ENCODE data around the gene PRG2. TPM values are rescaled to one million over a fixed set of nuclear protein-coding genes. Genes with fewer than 3 reads are reported as not detected.

PRG2 gene
- total RNA-seq, 1 experiment from 2014 or later: not detected

GRCh38 chr11:57353446-57353845, 37.0 kb downstream of the PRG2 start:
- intact Hi-C loops (cut with micrococcal nuclease; ENCODE audit: unreplicated experiment) (no loop called here), in situ Hi-C loops (cut with HindIII; ENCODE audit: low pct_unique_long_range_greater_than_20kb, low sequenced_read_pairs) (no loop called here)

DNA sequence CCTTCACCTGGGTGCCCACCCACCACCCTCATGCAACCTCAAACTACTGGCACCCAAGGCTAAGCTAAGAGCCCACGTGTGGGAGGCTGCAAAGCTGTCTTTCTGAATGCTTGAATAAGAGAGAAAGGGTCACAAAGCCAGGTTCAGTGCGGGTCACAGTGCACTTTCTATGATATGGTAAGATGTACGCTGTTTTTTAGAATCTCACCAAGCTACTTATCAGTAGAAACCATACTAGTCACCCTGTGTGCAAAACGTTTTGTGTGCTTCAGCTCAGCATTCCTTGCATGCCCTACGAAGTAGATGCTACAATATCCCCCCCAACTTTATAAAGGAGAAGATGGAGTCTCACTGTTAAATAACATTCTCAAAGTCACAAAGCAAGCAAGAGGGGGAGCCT, 37.4 kb downstream of the PRG2 start:
- ChIA-PET CTCF (interaction anchor here (0.6 kb wide), 1 partner anchor 113 kb away, joined by 3 read pairs; no protein-coding TSS in a partner anchor), POLR2A (no interaction called here)
- no TSS peak for BruUV-seq (replicated peaks)
- Histone ChIP-seq H3K36me3 (ENCODE audit: control insufficient read depth, insufficient read depth, low read length) (no peaks in the 10 kb centered on the region), H3K4me3 (ENCODE audit: low read depth in 2 of 2, low read length in 2 of 2) (no peak overlapping the region), H3K4me1 (ENCODE audit: control insufficient read depth, insufficient read depth, low read length) (no peaks in the 10 kb centered on the region), H3K27ac (ENCODE audit: low read length) (no peak overlapping the region), H3K27me3 (ENCODE audit: control insufficient read depth, insufficient read depth, low read length) (no peaks in the 10 kb centered on the region), H3K9me3 (ENCODE audit: control insufficient read depth, insufficient read depth, low read depth, low read length) (0 out of 2 replicates have a peak, but pooled peaks cover 3% of the 10 kb centered on the region)
- no peak for ATAC-seq
- DNase-seq (ENCODE audit: low read depth, low spot score): no peak
- TF ChIP-seq SIN3A (IDR thresholded peaks at IDR 0.05; ENCODE audit: borderline replicate concordance, insufficient read depth, low read depth, low read length) (no peak), POLR2AphosphoS5 (IDR thresholded peaks at IDR 0.05; ENCODE audit: low read depth, low read length) (no peak), REST (IDR thresholded peaks at IDR 0.05; ENCODE audit: insufficient read depth in 1 of 2, low read depth in 2 of 2, low read length in 1 of 2) (no peak)
- intact Hi-C loops (cut with micrococcal nuclease; ENCODE audit: unreplicated experiment): no loop called here
- in situ Hi-C loops (cut with HindIII; ENCODE audit: low pct_unique_long_range_greater_than_20kb, low sequenced_read_pairs): no loop called here

More at GRCh38 chr11:57353446-57353845, 37.0 kb downstream of the PRG2 start:
- Histone ChIP-seq H3K36me3 (ENCODE audit: control insufficient read depth, insufficient read depth, low read length) (no peaks in the 10 kb centered on the region), H3K4me1 (ENCODE audit: control insufficient read depth, insufficient read depth, low read length) (no peaks in the 10 kb centered on the region), H3K9me3 (ENCODE audit: control insufficient read depth, insufficient read depth, low read depth, low read length) (0 out of 2 replicates have a peak, but pooled peaks cover 3% of the 10 kb centered on the region), H3K4me3 (ENCODE audit: low read depth in 2 of 2, low read length in 2 of 2) (no peak overlapping the region), H3K27me3 (ENCODE audit: control insufficient read depth, insufficient read depth, low read length) (no peaks in the 10 kb centered on the region), H3K27ac (ENCODE audit: low read length) (no peak overlapping the region)
- ATAC-seq (no peak), DNase-seq (ENCODE audit: low read depth, low spot score) (no peak)
- no peak for TF ChIP-seq REST (IDR thresholded peaks at IDR 0.05; ENCODE audit: insufficient read depth in 1 of 2, low read depth in 2 of 2, low read length in 1 of 2)
- TF ChIP-seq POLR2AphosphoS5 (IDR thresholded peaks at IDR 0.05; ENCODE audit: low read depth, low read length): no peak
- no peak for TF ChIP-seq TCF7L2 (IDR thresholded peaks at IDR 0.05; ENCODE audit: low read depth, low read length)
- TF ChIP-seq, protein P1, sequence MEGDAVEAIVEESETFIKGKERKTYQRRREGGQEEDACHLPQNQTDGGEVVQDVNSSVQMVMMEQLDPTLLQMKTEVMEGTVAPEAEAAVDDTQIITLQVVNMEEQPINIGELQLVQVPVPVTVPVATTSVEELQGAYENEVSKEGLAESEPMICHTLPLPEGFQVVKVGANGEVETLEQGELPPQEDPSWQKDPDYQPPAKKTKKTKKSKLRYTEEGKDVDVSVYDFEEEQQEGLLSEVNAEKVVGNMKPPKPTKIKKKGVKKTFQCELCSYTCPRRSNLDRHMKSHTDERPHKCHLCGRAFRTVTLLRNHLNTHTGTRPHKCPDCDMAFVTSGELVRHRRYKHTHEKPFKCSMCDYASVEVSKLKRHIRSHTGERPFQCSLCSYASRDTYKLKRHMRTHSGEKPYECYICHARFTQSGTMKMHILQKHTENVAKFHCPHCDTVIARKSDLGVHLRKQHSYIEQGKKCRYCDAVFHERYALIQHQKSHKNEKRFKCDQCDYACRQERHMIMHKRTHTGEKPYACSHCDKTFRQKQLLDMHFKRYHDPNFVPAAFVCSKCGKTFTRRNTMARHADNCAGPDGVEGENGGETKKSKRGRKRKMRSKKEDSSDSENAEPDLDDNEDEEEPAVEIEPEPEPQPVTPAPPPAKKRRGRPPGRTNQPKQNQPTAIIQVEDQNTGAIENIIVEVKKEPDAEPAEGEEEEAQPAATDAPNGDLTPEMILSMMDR (IDR thresholded peaks at IDR 0.05): no peak
- TF ChIP-seq SIN3A (IDR thresholded peaks at IDR 0.05; ENCODE audit: borderline replicate concordance, insufficient read depth, low read depth, low read length): no peak
- BruUV-seq (replicated peaks): no TSS peak
- POLR2A ChIA-PET: no interaction called here
- CTCF ChIA-PET: no interaction called here

Data from Panc1 (cell line).